H9 (cell line): ENCODE results near the gene NEK11. TPM values are rescaled to one million over a fixed set of nuclear protein-coding genes. Genes with fewer than 3 reads are reported as not detected.

Experiments used
- DNase-seq: peaks from one replicate; pipeline ENCODE4 v3.0.0-alpha.2; 2017
- H2AFZ ChIP-seq: one replicate; pipeline ENCODE4 v1.6.1; 2013; ENCODE audit warnings: mild to moderate bottlenecking, low read length, control low read depth, moderate library complexity
- H2AK5ac ChIP-seq: 2 replicates; pipeline ENCODE4 v1.6.1; 2013; ENCODE audit warnings: low read length, control low read depth, mixed read lengths; ENCODE audit not compliant: insufficient read length
- H2BK120ac ChIP-seq: one replicate; pipeline ENCODE4 v1.6.1; 2013; ENCODE audit warnings: low read depth, mild to moderate bottlenecking, low read length, control low read depth, inconsistent platforms; ENCODE audit not compliant: poor library complexity, severe bottlenecking
- H2BK12ac ChIP-seq: 2 replicates; pipeline ENCODE4 v1.6.1; 2013; ENCODE audit warnings: low read length, control low read depth, mixed read lengths, low read depth; ENCODE audit not compliant: insufficient read length
- H2BK15ac ChIP-seq: 2 replicates; pipeline ENCODE4 v1.6.1; 2013; ENCODE audit warnings: low read depth, low read length, control low read depth
- H2BK20ac ChIP-seq: one replicate; pipeline ENCODE4 v1.6.1; 2013; ENCODE audit warnings: low read depth, mild to moderate bottlenecking, low read length, control low read depth, inconsistent platforms; ENCODE audit not compliant: poor library complexity, severe bottlenecking
- H2BK5ac ChIP-seq: 2 replicates; pipeline ENCODE4 v1.6.1; 2013; ENCODE audit warnings: low read length, control low read depth, mixed read lengths; ENCODE audit not compliant: insufficient read length
- H3K14ac ChIP-seq: 2 replicates; pipeline ENCODE4 v1.6.1; 2013; ENCODE audit warnings: low read length, control low read depth; ENCODE audit not compliant: insufficient read depth
- H3K18ac ChIP-seq: 2 replicates; pipeline ENCODE4 v1.6.1; 2013; ENCODE audit warnings: low read depth, mild to moderate bottlenecking, mixed read lengths, low read length, control low read depth; ENCODE audit not compliant: insufficient read length
- H3K23ac ChIP-seq: 2 replicates; pipeline ENCODE4 v1.6.1; 2013; ENCODE audit warnings: low read length, control low read depth, mixed read lengths, low read depth; ENCODE audit not compliant: insufficient read length
- H3K23me2 ChIP-seq: 2 replicates; pipeline ENCODE4 v1.6.1; 2013; ENCODE audit warnings: low read depth, mild to moderate bottlenecking, mixed read lengths, low read length, control low read depth; ENCODE audit not compliant: insufficient read length, poor library complexity, severe bottlenecking
- H3K27ac ChIP-seq: 2 replicates; pipeline ENCODE4 v1.5.1; 2013; ENCODE audit warnings: low read length, control low read depth, mixed read lengths, low read depth; ENCODE audit not compliant: insufficient read length
- H3K27me3 ChIP-seq: 2 replicates; pipeline ENCODE4 v1.6.1; 2013; ENCODE audit warnings: low read length, control low read depth, inconsistent platforms; ENCODE audit not compliant: insufficient read depth
- H3K4ac ChIP-seq: 2 replicates; pipeline ENCODE4 v1.6.1; 2013; ENCODE audit warnings: low read depth, mild to moderate bottlenecking, control low read depth, inconsistent platforms, low read length, moderate library complexity
- H3K4me1 ChIP-seq: 2 replicates; pipeline ENCODE4 v1.6.1; 2013; ENCODE audit warnings: low read length, control low read depth, inconsistent platforms; ENCODE audit not compliant: insufficient read depth
- H3K4me2 ChIP-seq: 2 replicates; pipeline ENCODE4 v1.6.1; 2013; ENCODE audit warnings: low read length, control low read depth, mixed read lengths; ENCODE audit not compliant: insufficient read length, insufficient read depth
- H3K56ac ChIP-seq: 2 replicates; pipeline ENCODE4 v1.6.1; 2013; ENCODE audit warnings: low read depth, mild to moderate bottlenecking, mixed read lengths, low read length, control low read depth; ENCODE audit not compliant: insufficient read length
- H3K79me1 ChIP-seq: 2 replicates; pipeline ENCODE4 v1.6.1; 2013; ENCODE audit warnings: low read depth, mild to moderate bottlenecking, moderate library complexity, low read length, control low read depth, inconsistent platforms; ENCODE audit not compliant: insufficient read depth, poor library complexity, severe bottlenecking
- H3K79me2 ChIP-seq: 2 replicates; pipeline ENCODE4 v1.6.1; 2013; ENCODE audit warnings: low read length, control low read depth, inconsistent platforms; ENCODE audit not compliant: insufficient read depth
- H3K9ac ChIP-seq: 2 replicates; pipeline ENCODE4 v1.6.1; 2013; ENCODE audit warnings: low read length, control low read depth, mixed read lengths; ENCODE audit not compliant: insufficient read length; ENCODE audit errors: extremely low read depth
- H3K9me3 ChIP-seq: one replicate; pipeline ENCODE4 v1.6.1; 2013; ENCODE audit warnings: low read depth, low read length, inconsistent platforms; ENCODE audit not compliant: control insufficient read depth
- H3T11ph ChIP-seq: one replicate; pipeline ENCODE4 v1.6.1; 2013; ENCODE audit warnings: mild to moderate bottlenecking, low read length, control low read depth, inconsistent platforms
- H4K20me1 ChIP-seq: one replicate; pipeline ENCODE4 v1.6.1; 2013; ENCODE audit not compliant: control insufficient read depth, insufficient read length, insufficient read depth
- H4K5ac ChIP-seq: 2 replicates; pipeline ENCODE4 v1.6.1; 2013; ENCODE audit warnings: low read depth, mild to moderate bottlenecking, mixed read lengths, low read length, control low read depth; ENCODE audit not compliant: insufficient read length
- H4K8ac ChIP-seq: replicated peaks from 2 replicates; pipeline ENCODE4 v1.6.1; 2013; ENCODE audit warnings: low read length, control low read depth, mixed read lengths, low read depth; ENCODE audit not compliant: insufficient read length
- H4K91ac ChIP-seq: 2 replicates; pipeline ENCODE4 v1.6.1; 2013; ENCODE audit warnings: low read depth, mild to moderate bottlenecking, moderate library complexity, mixed read lengths, low read length, control low read depth; ENCODE audit not compliant: insufficient read length
- H3K27ac Mint-ChIP-seq, 3 experiments: 2 replicates in 2 of 3; 3 replicates in 1 of 3; pipeline ENCODE4 v1.8.0; 2020 to 2021; ENCODE audit warnings: mixed read lengths in 3 of 3, mild to moderate bottlenecking in 1 of 3, moderate library complexity in 1 of 3
- H3K27me3 Mint-ChIP-seq: 2 replicates; pipeline ENCODE4 v1.8.0; 2021; ENCODE audit warnings: low read depth, mild to moderate bottlenecking, moderate library complexity, mixed read lengths
- H3K36me3 Mint-ChIP-seq, 3 experiments: 2 replicates in 2 of 3; 3 replicates in 1 of 3; pipeline ENCODE4 v1.8.0; 2020 to 2021; ENCODE audit warnings: low read depth in 3 of 3, mixed read lengths in 3 of 3; ENCODE audit not compliant: insufficient read depth in 1 of 3
- H3K4me1 Mint-ChIP-seq, 2 experiments: 2 replicates each; pipeline ENCODE4 v1.8.0; 2020; ENCODE audit warnings: mixed read lengths in 2 of 2
- H3K4me3 Mint-ChIP-seq, 2 experiments: 2 replicates in 1 of 2; 3 replicates in 1 of 2; pipeline ENCODE4 v1.8.0; 2020 to 2021; ENCODE audit warnings: mild to moderate bottlenecking in 2 of 2, mixed read lengths in 2 of 2, moderate library complexity in 1 of 2
- H3K9me3 Mint-ChIP-seq, 2 experiments: 2 replicates in 1 of 2; 3 replicates in 1 of 2; pipeline ENCODE4 v1.8.0; 2020; ENCODE audit warnings: mild to moderate bottlenecking in 2 of 2, mixed read lengths in 2 of 2, moderate library complexity in 1 of 2
- CTCF ChIP-seq: fragments of 200-600 bp; sonication (generic); conservative IDR thresholded peaks from 3 replicates; pipeline ENCODE4 v1.8.0; 2021; ENCODE audit warnings: antibody characterized with exemption, mild to moderate bottlenecking
- WGBS: extraction: QIAGEN DNeasy Blood & Tissue Kit; methylation state at CpG from one replicate; pipeline ENCODE4 v1.1.7; 2013; ENCODE audit warnings: missing lambda C conversion rate, low lambda C conversion rate, mixed read lengths; ENCODE audit not compliant: insufficient read length; ENCODE audit errors: extremely low coverage; 5-methylcytosine and 5-hydroxymethylcytosine counted together
- total RNA-seq: library from RNA; stranded (reverse); gene quantifications from 2 replicates; pipeline ENCODE4 v1.2.1, GENCODE V29; 2021

The NEK11 gene
- total RNA-seq, 1 experiment from 2014 or later, result 2.5 TPM

GRCh38 chr3:131140891-131141290, 114.2 kb downstream of the NEK11 start:
- H4K91ac ChIP-seq, result no peak overlapping the region
- H3K4me3 Mint-ChIP-seq, result no peak overlapping the region
- H4K5ac ChIP-seq, result no peak overlapping the region
- H3K27ac ChIP-seq, result no peak overlapping the region
- no peak overlapping the region for H3K9ac ChIP-seq
- H3K4me1 ChIP-seq, result no peaks in the 10 kb centered on the region
- no peak overlapping the region for H2BK5ac ChIP-seq
- H2AK5ac ChIP-seq, result no peak overlapping the region
- H3K9me3 Mint-ChIP-seq, result no peaks in the 10 kb centered on the region; a peak in 2 of 5 replicates
- no peak overlapping the region for H3K27ac Mint-ChIP-seq
- H3K4me1 Mint-ChIP-seq, result no peaks in the 10 kb centered on the region; a peak in 1 of 4 replicates
- no peak overlapping the region for H3K56ac ChIP-seq
- H4K20me1 ChIP-seq, result no peaks in the 10 kb centered on the region
- no peak for DNase-seq
- no peaks in the 10 kb centered on the region for H3K79me2 ChIP-seq
- H2AFZ ChIP-seq, result no peak overlapping the region
- H3K27me3 ChIP-seq, result no peaks in the 10 kb centered on the region
- no peaks in the 10 kb centered on the region for H3K9me3 ChIP-seq
- no peak overlapping the region for H2BK20ac ChIP-seq
- no peak overlapping the region for H2BK15ac ChIP-seq
- no peak overlapping the region for H2BK120ac ChIP-seq
- H3K18ac ChIP-seq, result no peak overlapping the region
- H3K79me1 ChIP-seq, result no peaks in the 10 kb centered on the region
- H3K4me2 ChIP-seq, result no peak overlapping the region
- no peaks in the 10 kb centered on the region for H3K23me2 ChIP-seq
- H3K23ac ChIP-seq, result no peak overlapping the region
- WGBS, result no CpG with 5 or more reads among the region's 1 CpG
- H3K4ac ChIP-seq, result no peak overlapping the region
- no peaks in the 10 kb centered on the region; the same call in 1 of the 2 replicates for H3K27me3 Mint-ChIP-seq
- TF ChIP-seq CTCF, result no peak
- H3T11ph ChIP-seq, result no peak overlapping the region
- no peak overlapping the region for H3K14ac ChIP-seq
- H4K8ac ChIP-seq, result no peak overlapping the region
- no peak overlapping the region for H2BK12ac ChIP-seq
- no peaks in the 10 kb centered on the region; a peak in 1 of 7 replicates for H3K36me3 Mint-ChIP-seq
